ENCODE measurements around the gene CCDC136.

- TF ChIP-seq CTCF (IDR thresholded peaks at IDR 0.05), result no peak
- no peak for TF ChIP-seq POLR2A (IDR thresholded peaks at IDR 0.05)
- no peak for TF ChIP-seq POLR2AphosphoS5 (IDR thresholded peaks at IDR 0.05; ENCODE audit: insufficient read depth in 1 of 2, low read depth in 1 of 2)
Measured at GRCh38 chr7:128810997-128811396, 19.2 kb downstream of the CCDC136 start.
